C1 segment of cervical spinal cord (tissue), 14 donors: ENCODE results near the gene CHRNG.

ENCODE experiments used
- DNase-seq, 14 donors: peaks; one replicate each; lab custom pipeline; 2025; lab: John Stamatoyannopoulos, UW

CHRNG gene

GRCh38 chr2:232539298-232540231, at the start of gene CHRNG:
Gene CHRNG, plus strand, starts transcription at chr2:232539692. Its CDS starts 56 bp downstream, at chr2:232539748.
- DNase-seq = no peak

- no peak for DNase-seq
Observed at GRCh38 chr2:232490221-232491138, 49.0 kb upstream of the CHRNG start.

- no peak for DNase-seq
Observed at GRCh38 chr2:232491139-232491780, 48.2 kb upstream of the CHRNG start.

- no peak for DNase-seq
Observed at GRCh38 chr2:232492236-232492848, 47.1 kb upstream of the CHRNG start.

GRCh38 chr2:232492963-232493700, 46.4 kb upstream of the CHRNG start:
- no peak for DNase-seq

GRCh38 chr2:232493701-232494474, 45.6 kb upstream of the CHRNG start:
- DNase-seq = no peak

GRCh38 chr2:232494542-232494941, 45.0 kb upstream of the CHRNG start:
- no peak for DNase-seq

- no peak for DNase-seq
Observed at GRCh38 chr2:232495292-232495691, 44.2 kb upstream of the CHRNG start.

- no peak for DNase-seq
Observed at GRCh38 chr2:232496501-232497270, 42.8 kb upstream of the CHRNG start.

- no peak for DNase-seq
Observed at GRCh38 chr2:232497348-232497747, 42.1 kb upstream of the CHRNG start.

GRCh38 chr2:232498452-232498851, 41.0 kb upstream of the CHRNG start:
- DNase-seq = no peak

GRCh38 chr2:232501331-232501771, 38.1 kb upstream of the CHRNG start:
- DNase-seq = no peak

- no peak for DNase-seq
Observed at GRCh38 chr2:232501794-232502390, 37.6 kb upstream of the CHRNG start.

GRCh38 chr2:232502511-232502910, 37.0 kb upstream of the CHRNG start:
- no peak for DNase-seq

GRCh38 chr2:232502911-232503808, 36.3 kb upstream of the CHRNG start:
- DNase-seq = peak in 8 of 14 donors; percentile 8 to 58 (median 15)

- DNase-seq = no peak
Observed at GRCh38 chr2:232503809-232504323, 35.6 kb upstream of the CHRNG start.

- DNase-seq = peak in 1 of 14 donors; percentile 7
Observed at GRCh38 chr2:232504438-232504837, 35.1 kb upstream of the CHRNG start.
